ENCODE results near the gene RAVER1.

Gene RAVER1

DNA sequence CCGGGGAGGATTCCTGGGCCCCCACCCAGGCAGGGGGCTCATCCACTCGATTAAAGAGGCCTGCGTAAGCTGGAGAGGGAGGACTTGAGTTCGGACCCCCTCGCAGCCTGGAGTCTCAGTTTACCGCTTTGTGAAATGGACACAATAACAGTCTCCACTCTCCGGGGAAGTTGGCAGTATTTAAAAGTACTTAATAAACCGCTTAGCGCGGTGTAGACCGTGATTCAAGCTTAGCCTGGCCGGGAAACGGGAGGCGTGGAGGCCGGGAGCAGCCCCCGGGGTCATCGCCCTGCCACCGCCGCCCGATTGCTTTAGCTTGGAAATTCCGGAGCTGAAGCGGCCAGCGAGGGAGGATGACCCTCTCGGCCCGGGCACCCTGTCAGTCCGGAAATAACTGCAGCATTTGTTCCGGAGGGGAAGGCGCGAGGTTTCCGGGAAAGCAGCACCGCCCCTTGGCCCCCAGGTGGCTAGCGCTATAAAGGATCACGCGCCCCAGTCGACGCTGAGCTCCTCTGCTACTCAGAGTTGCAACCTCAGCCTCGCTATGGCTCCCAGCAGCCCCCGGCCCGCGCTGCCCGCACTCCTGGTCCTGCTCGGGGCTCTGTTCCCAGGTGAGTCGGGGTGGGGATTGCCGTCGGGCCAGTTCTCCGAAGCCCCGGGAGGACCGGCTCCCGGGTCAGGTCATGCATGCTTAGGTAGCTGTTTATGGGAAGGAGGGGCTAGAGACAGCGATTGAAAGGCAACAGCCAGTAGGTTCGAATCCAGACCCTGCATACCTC, 62.5 kb downstream of the RAVER1 start, which contains the start of gene ICAM1:
Gene ICAM1, plus strand, starts transcription at position 505 of the 779 bp plus-strand sequence. Its CDS starts 40 bp downstream, at position 545.
- DNase-seq, result peak in 16 of 56 donors; percentile 4 to 48 (median 18)

DNA sequence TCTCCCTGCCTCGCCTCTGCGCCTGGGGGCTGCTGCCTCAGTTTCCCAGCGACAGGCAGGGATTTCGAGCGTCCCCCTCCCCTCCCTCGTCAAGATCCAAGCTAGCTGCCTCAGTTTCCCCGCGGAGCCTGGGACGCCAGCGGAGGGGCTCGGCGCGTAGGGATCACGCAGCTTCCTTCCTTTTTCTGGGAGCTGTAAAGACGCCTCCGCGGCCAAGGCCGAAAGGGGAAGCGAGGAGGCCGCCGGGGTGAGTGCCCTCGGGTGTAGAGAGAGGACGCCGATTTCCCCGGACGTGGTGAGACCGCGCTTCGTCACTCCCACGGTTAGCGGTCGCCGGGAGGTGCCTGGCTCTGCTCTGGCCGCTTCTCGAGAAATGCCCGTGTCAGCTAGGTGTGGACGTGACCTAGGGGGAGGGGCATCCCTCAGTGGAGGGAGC, 63.1 kb downstream of the RAVER1 start:
- peak in 17 of 56 donors; percentile 2 to 52 (median 12) for DNase-seq

DNA sequence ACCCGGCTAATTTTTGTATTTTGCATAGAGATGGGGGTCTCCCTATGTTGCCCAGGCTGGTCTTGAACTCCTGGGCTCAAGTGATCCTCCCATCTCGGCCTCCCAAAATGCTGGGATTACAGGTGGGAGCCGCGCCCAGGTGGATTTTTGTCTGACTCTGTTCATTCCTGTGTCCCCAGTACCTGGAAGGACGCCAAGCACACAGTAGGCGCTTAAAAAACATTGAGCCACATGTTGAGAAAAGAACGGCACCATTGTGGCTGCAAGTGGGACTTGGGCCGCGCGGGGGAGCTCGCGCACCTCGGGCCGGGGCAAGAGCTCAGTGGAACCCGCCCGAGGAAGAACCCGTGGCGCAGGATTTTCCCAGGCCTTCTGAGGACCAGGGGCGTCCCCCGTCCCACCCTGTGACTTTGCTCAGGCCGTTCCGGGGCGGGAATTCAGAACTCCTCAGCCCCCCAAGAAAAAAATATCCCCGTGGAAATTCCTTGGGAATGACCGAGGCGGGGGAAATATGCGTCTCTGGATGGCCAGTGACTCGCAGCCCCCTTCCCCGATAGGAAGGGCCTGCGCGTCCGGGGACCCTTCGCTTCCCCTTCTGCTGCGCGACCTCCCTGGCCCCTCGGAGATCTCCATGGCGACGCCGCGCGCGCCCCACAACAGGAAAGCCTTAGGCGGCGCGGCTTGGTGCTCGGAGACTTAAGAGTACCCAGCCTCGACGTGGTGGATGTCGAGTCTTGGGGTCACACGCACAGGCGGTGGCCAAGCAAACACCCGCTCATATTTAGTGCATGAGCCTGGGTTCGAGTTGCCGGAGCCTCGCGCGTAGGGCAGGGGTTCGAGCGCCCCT, 63.8 kb downstream of the RAVER1 start:
- peak in 50 of 56 donors; percentile 19 to 85 (median 52) for DNase-seq

DNA sequence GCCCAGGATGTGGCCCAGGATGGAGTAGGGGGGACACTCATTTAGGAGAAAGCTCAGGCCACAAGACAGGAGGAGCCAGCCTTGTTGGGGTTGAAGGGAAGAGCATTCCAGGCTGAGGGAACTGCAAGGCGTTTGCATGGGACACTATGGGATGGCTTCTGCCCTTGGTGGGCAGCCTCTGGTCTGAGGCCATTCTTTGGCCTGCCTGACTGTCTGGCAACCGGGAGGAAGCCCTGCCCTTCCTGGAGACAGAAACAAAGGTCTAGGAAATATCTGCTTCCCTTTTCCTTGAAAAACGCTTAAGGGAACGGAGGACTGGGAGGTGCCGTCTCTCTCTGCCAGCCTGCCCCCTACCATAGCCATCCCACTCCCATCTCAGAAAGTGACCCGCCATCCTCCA, 65.3 kb downstream of the RAVER1 start:
- DNase-seq, result no peak

DNA sequence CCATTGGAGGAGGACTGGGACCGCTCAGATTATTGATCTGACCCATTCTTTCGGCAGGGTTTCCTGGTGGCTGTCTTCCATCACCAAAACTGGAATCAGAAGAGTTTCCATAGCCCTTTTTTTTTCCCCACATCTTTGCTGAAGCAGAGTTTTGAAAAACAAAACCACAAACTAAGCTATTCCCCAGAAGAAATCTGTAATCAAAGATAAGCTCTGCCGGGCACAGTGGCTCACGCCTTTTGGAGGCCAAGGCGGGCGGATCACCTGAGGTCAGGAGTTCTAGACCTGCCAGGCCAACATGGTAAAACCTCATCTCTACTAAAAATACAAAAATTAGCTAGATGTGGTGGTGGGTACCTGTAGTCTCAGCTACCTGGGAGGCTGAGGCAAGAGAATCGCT, 66.6 kb downstream of the RAVER1 start:
- no peak for DNase-seq
